GM18505 (cell line): ENCODE results near the gene RFTN1.
"Not testable (repeated sequence)": the region's sequence is repeated elsewhere in the genome, so short reads cannot be mapped to it uniquely, and the experiment has no call there.

Experiments used
- ATAC-seq: cut with Tn5 transposase; IDR thresholded peaks from one replicate; pipeline ENCODE4 v1.9.1; 2021; ENCODE audit not compliant: unreplicated experiment
- POLR2A ChIP-seq: IDR thresholded peaks from 4 replicates; pipeline ENCODE4 v1.6.1; 2011; ENCODE audit warnings: borderline replicate concordance; ENCODE audit not compliant: insufficient read depth, insufficient read length; ENCODE audit errors: extremely low read depth

RFTN1 gene

GRCh38 chr3:16494094-16494493, 19.4 kb downstream of the RFTN1 start:
- TF ChIP-seq POLR2A, result no peak
- ATAC-seq, result no peak

- no peak for TF ChIP-seq POLR2A
- ATAC-seq, result no peak
Measured at GRCh38 chr3:16490062-16490619, 23.4 kb downstream of the RFTN1 start.

- not testable (repeated sequence) for ATAC-seq
Measured at GRCh38 chr3:16489326-16490061, 24.0 kb downstream of the RFTN1 start.

GRCh38 chr3:16488637-16489036, 24.9 kb downstream of the RFTN1 start:
- ATAC-seq, result no peak

GRCh38 chr3:16487511-16488175, 25.9 kb downstream of the RFTN1 start:
- no peak for TF ChIP-seq POLR2A
- no peak for ATAC-seq

More at GRCh38 chr3:16488637-16489036, 24.9 kb downstream of the RFTN1 start:
- no peak for TF ChIP-seq POLR2A

- no peak for TF ChIP-seq POLR2A
- no peak for ATAC-seq
Measured at GRCh38 chr3:16486951-16487480, 26.5 kb downstream of the RFTN1 start.

- no peak for TF ChIP-seq POLR2A
- ATAC-seq, result no peak
Measured at GRCh38 chr3:16486201-16486600, 27.3 kb downstream of the RFTN1 start.

- ATAC-seq, result no peak
- no peak for TF ChIP-seq POLR2A
Measured at GRCh38 chr3:16485395-16485992, 28.0 kb downstream of the RFTN1 start.

- no peak for ATAC-seq
- TF ChIP-seq POLR2A, result no peak
Measured at GRCh38 chr3:16484984-16485383, 28.5 kb downstream of the RFTN1 start.

- no peak for ATAC-seq
- TF ChIP-seq POLR2A, result no peak
Measured at GRCh38 chr3:16484216-16484615, 29.3 kb downstream of the RFTN1 start.

- no peak for TF ChIP-seq POLR2A
- ATAC-seq, result peak; percentile 67
Measured at GRCh38 chr3:16482770-16483531, 30.5 kb downstream of the RFTN1 start.

- peak; percentile 24 for ATAC-seq
- TF ChIP-seq POLR2A, result no peak
Measured at GRCh38 chr3:16482194-16482769, 31.2 kb downstream of the RFTN1 start.

- no peak for TF ChIP-seq POLR2A
- ATAC-seq, result no peak
Measured at GRCh38 chr3:16481546-16481897, 32.0 kb downstream of the RFTN1 start.
